DOHH2 (cell line): ENCODE results near the gene MRPL54.

Experiments
- H3F3A ChIP-seq: fragments of 200-600 bp; sonication (generic), shearing (Covaris generic); 2 replicates; pipeline ENCODE4 v1.6.0; 2016; ENCODE audit warnings: antibody characterized with exemption, mild to moderate bottlenecking; ENCODE audit not compliant: control insufficient read depth, insufficient read depth
- H3K27ac ChIP-seq: fragments of 200-600 bp; sonication (generic); 2 replicates; pipeline ENCODE4 v1.5.1; 2014; ENCODE audit warnings: low read depth, mild to moderate bottlenecking, low read length, moderate library complexity
- H3K27me3 ChIP-seq: fragments of 200-600 bp; sonication (generic); 2 replicates; pipeline ENCODE4 v1.6.1; 2014; ENCODE audit warnings: mild to moderate bottlenecking, low read length, mixed read lengths; ENCODE audit not compliant: control insufficient read depth
- H3K36me3 ChIP-seq: fragments of 200-600 bp; sonication (generic); 2 replicates; pipeline ENCODE4 v1.6.1; 2014; ENCODE audit warnings: mild to moderate bottlenecking, low read length, moderate library complexity, mixed read lengths; ENCODE audit not compliant: control insufficient read depth
- H3K4me1 ChIP-seq: fragments of 200-600 bp; sonication (generic); 2 replicates; pipeline ENCODE4 v1.6.1; 2014; ENCODE audit warnings: mild to moderate bottlenecking, low read length, mixed read lengths; ENCODE audit not compliant: control insufficient read depth
- H3K4me2 ChIP-seq: fragments of 200-600 bp; sonication (generic); 2 replicates; pipeline ENCODE4 v1.6.0; 2014; ENCODE audit warnings: mild to moderate bottlenecking, low read length, moderate library complexity
- H3K4me3 ChIP-seq: fragments of 200-600 bp; sonication (generic); 2 replicates; pipeline ENCODE4 v1.5.1; 2014; ENCODE audit warnings: mild to moderate bottlenecking, low read length, mixed read lengths
- H3K79me2 ChIP-seq: fragments of 200-600 bp; sonication (generic); 2 replicates; pipeline ENCODE4 v1.6.1; 2014; ENCODE audit warnings: mild to moderate bottlenecking, low read length, mixed read lengths; ENCODE audit not compliant: control insufficient read depth
- H3K9me2 ChIP-seq: fragments of 200-600 bp; sonication (generic); replicated peaks from 2 replicates; pipeline ENCODE4 v1.6.1; 2014; ENCODE audit warnings: mild to moderate bottlenecking, low read length, mixed read lengths; ENCODE audit not compliant: control insufficient read depth
- H3K9me3 ChIP-seq: fragments of 200-600 bp; sonication (generic); 2 replicates; pipeline ENCODE4 v1.6.1; 2014; ENCODE audit warnings: antibody characterized with exemption, low read length, mixed read lengths; ENCODE audit not compliant: control insufficient read depth, insufficient read depth
- H4K20me1 ChIP-seq: fragments of 200-600 bp; sonication (generic); 2 replicates; pipeline ENCODE4 v1.6.0; 2014; ENCODE audit warnings: low read depth, mild to moderate bottlenecking, antibody characterized with exemption, low read length, moderate library complexity; ENCODE audit not compliant: control insufficient read depth, insufficient read depth
- CTCF ChIP-seq: fragments of 200-600 bp; sonication (generic); IDR thresholded peaks from one replicate; pipeline ENCODE4 v1.5.1; 2014; ENCODE audit warnings: antibody characterized with exemption, mild to moderate bottlenecking, low read depth, low read length; ENCODE audit not compliant: poor library complexity, severe bottlenecking
- EZH2phosphoT487 ChIP-seq: fragments of 200-600 bp; sonication (generic); IDR thresholded peaks from 2 replicates; pipeline ENCODE4 v1.6.1; 2017; ENCODE audit warnings: borderline replicate concordance, mild to moderate bottlenecking, antibody characterized with exemption, low read length, moderate library complexity, mixed read lengths

Gene MRPL54

DNA sequence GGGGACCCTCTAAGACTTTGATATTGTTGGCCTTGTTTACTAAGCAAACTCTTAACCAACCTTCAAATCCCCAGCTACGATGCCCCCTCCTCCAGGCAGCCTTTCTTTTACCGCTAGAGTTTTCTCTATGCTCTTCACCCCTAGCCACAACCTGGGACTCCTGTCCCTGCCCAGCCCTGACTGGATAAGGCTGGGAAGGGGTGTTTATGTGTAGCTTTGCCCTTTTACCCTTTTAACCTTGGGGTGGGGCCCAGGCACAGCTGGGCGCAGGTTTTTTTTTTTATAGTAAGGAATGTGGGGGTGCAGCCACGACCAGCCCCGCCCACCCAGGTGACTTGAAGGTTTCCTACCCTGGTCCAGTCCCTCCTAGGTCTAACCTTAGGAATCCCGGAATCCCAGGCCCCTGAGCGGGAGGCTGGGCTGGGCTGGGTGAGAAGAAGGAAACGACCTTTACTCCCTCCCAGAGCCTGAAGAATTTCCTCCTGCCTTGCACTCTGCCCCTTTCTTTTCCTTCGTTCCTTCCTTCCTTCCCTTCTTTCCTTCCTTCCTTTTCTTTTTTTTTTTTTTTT is 42.0 kb upstream of the MRPL54 start:
- Histone ChIP-seq H3K4me1 (peaks cover 3% of the 10 kb centered on the region), H3K36me3 (no peaks in the 10 kb centered on the region), H4K20me1 (no peaks in the 10 kb centered on the region), H3K9me2 (no peaks in the 10 kb centered on the region), H3K9me3 (no peaks in the 10 kb centered on the region), H3K4me2 (no peak overlapping the region), H3F3A (no peaks in the 10 kb centered on the region), H3K27ac (no peak overlapping the region), H3K79me2 (no peaks in the 10 kb centered on the region), H3K27me3 (peaks cover 15% of the 10 kb centered on the region), H3K4me3 (no peak overlapping the region)
- TF ChIP-seq CTCF (no peak), EZH2phosphoT487 (no peak)

DNA sequence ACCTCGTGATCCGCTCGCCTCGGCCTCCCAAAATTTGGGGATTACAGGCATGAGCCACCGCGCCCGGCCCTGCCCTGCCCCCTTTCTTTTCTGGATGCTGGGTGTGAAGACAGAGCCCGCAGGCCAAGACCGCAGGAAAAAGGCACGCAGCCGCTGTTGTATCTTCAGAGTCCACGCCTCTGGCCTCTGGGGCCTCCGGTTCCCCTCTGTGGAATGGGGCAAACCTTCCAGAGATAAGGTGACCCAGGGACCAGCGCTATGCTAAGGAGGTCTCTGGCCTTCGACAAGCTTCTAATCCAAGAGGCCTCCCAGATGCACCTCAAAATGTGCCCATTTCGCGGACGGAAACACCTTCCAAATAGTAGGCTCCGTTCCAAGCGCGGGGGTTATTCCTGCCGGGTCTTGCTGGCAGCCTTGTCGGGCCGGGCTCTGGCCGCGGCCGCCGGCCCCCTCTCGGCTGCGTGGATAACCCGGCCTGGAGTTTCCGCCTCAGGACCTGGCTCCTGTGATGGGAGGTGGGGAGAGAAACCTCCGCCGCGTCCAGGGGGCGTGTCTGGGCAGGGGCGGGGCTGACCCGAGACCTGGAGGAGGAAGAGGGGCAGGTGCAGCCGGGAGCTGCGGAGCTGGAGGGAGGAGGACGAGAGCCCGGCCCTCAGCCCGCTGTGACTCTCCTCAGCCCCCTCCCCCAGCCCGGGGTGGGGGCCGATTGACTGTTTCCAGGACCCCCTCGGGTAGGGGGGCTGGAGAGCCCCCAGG is 41.2 kb upstream of the MRPL54 start:
- Histone ChIP-seq H3F3A (no peaks in the 10 kb centered on the region), H3K9me2 (no peaks in the 10 kb centered on the region), H3K27me3 (peaks cover 15% of the 10 kb centered on the region), H3K4me1 (peaks cover 3% of the 10 kb centered on the region), H3K36me3 (no peaks in the 10 kb centered on the region), H3K9me3 (no peaks in the 10 kb centered on the region), H3K27ac (no peak overlapping the region), H4K20me1 (no peaks in the 10 kb centered on the region), H3K79me2 (no peaks in the 10 kb centered on the region), H3K4me2 (peak overlapping the region; percentile 40), H3K4me3 (peak overlapping the region; percentile 28; the same call in 1 of the 2 replicates)
- TF ChIP-seq CTCF (no peak), EZH2phosphoT487 (no peak)

DNA sequence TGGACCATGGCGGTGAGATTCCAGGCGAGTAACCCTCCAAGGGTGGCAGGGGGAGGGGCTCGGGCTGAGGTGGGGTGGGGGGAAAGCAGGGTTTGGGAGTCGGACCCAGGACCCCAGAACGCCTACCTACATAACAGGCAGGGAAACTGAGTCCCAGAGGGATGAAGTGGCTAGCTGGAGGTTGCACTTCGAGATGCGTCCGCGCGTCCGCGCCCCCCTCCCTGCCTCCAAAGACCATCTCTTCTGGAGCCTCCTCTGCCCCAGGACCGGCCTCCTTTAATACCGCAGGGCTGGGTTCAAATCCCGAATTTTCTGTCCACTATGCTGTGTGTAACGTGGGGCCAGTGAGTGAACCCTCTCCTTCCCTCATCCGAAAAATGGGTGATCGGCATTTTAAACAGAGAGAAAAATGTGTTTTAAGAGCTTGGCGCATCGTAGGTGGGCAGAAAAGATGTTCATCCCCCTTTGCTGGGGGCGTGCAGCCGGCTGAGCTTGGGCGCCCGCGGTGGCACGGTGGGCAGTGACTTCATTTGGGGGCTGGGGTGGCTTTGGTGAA is 40.5 kb upstream of the MRPL54 start:
- Histone ChIP-seq H3K27me3 (peaks cover 15% of the 10 kb centered on the region), H3K4me3 (peak overlapping the region; percentile 28; the same call in 1 of the 2 replicates), H3F3A (no peaks in the 10 kb centered on the region), H3K4me1 (peaks cover 3% of the 10 kb centered on the region), H4K20me1 (no peaks in the 10 kb centered on the region), H3K79me2 (no peaks in the 10 kb centered on the region), H3K27ac (no peak overlapping the region), H3K36me3 (no peaks in the 10 kb centered on the region), H3K9me2 (no peaks in the 10 kb centered on the region), H3K9me3 (no peaks in the 10 kb centered on the region), H3K4me2 (peak overlapping the region; percentile 40)
- TF ChIP-seq EZH2phosphoT487, result no peak
- no peak for TF ChIP-seq CTCF
